GM19025 (cell line): ENCODE results near the gene RGS6.

Experiments used
- ATAC-seq: cut with Tn5 transposase; IDR thresholded peaks from one replicate; pipeline ENCODE4 v1.9.1; 2021; ENCODE audit warnings: mild to moderate bottlenecking, low read depth, moderate library complexity; ENCODE audit not compliant: unreplicated experiment

The RGS6 gene

GRCh38 chr14:71942904-71943694, 10.9 kb downstream of the RGS6 start:
- no peak for ATAC-seq

GRCh38 chr14:71943695-71944018, 11.4 kb downstream of the RGS6 start:
- ATAC-seq: no peak

- ATAC-seq: no peak
Measured at GRCh38 chr14:71947947-71948500, 15.8 kb downstream of the RGS6 start.

DNA sequence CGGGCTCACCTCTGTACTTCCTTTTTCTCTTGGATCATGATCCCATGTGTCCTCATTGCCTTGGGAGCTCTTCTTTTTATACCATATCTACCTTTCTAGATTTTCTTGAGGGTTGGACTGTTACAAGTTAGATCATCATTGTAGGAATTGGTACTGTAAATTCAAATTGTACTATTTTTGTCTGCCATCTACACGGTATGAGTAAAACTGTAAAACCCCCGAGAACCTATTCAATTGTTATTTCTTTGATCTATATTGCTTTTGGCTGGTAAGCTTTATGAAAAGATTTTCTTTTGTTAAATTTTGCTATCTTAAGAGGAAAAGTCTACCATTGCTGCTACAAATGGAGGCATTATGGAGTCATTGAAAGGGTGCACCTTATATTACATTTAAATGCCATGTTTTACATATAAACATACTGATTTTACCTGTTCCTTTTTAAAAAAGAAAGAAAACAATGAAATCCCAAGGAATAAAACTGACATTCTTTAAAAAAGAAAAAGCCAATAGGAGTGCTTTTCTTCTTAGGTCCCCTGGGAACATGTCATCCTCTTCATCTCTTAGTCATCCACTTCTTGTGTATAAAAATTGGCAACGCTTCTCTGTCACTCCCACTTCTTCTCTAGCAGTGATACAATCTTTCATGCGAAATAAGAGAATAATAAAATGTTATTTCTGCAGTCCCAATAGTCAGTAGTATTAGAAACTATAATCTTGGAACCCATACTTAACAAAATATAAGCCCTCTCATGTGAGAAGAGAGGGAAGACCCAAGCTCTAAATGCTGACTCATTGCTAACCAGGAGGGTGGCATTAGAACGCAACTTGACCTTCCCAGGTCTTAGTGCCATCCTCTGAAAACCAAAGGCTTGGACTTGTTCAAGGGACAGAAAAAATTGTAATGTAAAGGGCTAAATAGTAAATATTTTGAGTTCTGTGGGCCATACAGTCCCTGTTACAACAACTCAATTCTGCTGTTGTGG, 20.4 kb downstream of the RGS6 start:
- no peak for ATAC-seq

GRCh38 chr14:71956920-71957563, 24.8 kb downstream of the RGS6 start:
- ATAC-seq: no peak

GRCh38 chr14:71959055-71959454, 26.8 kb downstream of the RGS6 start:
- ATAC-seq: no peak

DNA sequence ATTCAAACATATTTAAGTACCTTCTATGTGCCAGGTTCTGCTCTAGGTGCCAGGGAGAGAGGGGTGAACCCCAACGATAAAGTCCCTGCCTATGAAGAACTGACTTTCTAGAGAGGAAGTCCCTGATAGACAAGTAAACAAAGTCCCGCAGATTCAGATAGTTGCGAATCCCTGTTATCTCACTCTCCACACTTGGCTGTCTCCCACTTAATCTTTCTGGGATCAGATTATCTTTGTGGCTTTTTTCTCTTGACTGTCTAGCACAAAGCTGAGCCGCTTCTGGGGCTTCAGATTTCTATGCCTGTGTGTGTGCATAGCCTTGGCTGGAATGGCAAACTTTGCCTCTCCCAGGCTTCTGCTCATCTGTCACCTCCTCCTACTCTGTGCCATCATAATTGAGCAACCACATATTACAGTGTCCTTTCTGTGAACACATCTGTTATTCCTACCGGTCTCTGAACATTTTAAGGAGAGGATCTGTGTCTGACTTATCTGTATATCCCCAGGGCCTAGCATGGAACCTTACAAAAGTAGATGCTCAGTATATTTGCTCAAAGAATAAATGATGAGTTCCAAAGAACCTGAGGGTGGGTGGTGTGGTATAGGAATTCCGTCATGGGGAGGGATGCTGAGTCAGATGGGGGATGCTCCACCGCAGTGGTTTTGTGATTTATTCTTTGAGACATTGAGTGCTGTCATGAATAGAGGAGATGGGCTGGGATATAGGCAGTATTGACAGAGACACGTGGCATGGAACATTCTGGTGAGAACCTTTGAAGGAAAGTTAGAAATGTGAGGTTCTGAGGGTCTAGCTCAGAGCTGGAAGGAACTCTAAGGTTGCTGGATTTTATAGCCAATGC, 28.5 kb downstream of the RGS6 start:
- no peak for ATAC-seq

DNA sequence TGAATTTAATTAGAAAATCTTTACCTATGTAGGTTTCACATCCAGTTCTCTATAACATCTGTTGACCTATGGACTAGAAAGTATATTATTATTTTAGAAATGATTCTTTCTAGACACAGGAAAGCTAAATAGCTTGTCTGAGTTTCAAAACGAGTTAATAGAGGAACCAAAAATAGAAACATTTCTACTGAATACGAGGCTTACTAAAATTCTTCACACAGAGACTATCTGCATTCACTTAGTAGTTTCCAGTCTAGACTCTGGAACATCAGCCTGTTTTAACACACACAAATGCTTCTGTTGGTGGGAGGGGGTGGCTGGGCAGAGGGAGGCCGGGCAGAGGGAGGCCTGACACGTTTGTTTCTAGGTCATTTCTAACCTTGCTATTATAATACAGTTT, 29.7 kb downstream of the RGS6 start:
- ATAC-seq: no peak

DNA sequence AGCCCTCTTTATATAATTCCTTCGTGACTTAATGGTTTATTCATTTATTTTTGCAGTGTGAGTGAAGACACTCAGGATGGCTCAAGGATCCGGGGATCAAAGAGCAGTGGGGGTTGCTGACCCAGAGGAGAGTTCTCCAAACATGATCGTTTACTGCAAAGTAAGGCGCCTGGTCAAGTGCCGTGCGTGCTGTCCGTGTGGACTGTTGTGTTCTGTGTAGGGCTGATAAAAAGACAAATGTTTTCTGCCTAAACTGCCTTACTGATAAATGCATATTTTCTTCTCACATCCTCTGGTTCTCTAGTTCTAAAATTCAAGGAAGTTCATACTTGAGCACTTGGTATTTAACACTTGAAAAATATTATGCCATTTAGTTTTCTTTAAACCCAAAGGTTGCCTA, 32.5 kb downstream of the RGS6 start:
- no peak for ATAC-seq

GRCh38 chr14:71966528-71966927, 34.3 kb downstream of the RGS6 start:
- no peak for ATAC-seq

- ATAC-seq: no peak
Measured at GRCh38 chr14:71967704-71968103, 35.5 kb downstream of the RGS6 start.

- ATAC-seq: no peak
Measured at GRCh38 chr14:71970272-71970671, 38.0 kb downstream of the RGS6 start.

GRCh38 chr14:71985538-71986189, 53.4 kb downstream of the RGS6 start:
- no peak for ATAC-seq

DNA sequence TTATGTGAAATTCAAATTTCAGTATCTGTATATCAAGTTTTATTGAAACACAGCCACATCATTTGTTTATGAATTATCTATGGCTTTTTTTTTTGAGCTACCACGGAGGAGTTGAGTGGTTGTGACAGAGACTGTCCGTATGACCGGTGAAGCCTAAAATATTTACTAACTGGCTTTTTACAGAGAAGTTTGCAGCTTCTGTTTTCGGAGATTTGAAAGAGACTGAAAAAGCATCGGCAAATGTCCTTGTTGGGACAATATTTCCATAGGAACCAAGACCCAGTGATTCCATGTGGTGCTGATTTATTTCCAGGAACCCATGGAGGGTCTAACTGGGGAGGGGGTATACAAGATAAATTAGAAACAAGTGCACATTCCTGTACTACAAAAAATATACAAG, 56.2 kb downstream of the RGS6 start:
- ATAC-seq: no peak

- no peak for ATAC-seq
Measured at GRCh38 chr14:71988939-71989338, 56.7 kb downstream of the RGS6 start.

DNA sequence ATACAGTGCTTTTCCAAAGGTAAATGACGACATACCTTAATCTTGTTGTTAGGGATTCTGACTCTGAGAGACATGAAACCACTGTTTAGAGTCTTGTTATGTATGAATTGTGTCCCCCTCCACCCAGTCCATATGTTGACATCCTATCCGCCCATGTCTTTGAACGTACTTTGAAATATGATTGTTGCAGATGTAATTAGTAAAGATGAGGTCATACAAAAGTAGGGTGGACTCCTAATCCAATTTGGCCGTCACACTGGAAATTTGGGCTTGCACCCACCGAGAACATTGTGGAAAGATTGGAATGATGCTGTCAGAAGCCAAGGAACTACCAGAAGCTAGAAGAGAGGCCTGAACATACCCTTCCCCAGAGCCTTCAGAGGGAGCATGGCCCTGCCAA, 62.2 kb downstream of the RGS6 start:
- ATAC-seq: no peak

DNA sequence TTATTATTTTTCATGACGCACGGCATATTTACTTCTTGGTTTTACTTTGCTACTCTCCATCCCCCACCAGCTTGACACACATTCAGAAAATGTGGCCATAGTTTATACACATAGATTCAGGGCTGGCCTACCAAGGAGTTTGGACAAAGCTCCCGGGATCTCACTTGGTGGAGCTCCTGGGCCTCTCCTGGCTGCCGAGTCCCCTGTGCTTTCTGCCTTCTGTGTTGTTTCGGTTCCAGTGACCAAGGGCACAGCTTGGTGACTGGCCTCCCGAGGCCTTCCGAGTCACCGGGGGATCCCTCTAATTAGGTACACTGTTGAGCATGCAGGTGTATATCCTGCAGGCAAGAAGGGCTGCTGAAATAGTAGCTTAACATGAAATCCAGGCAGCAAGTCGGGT, 63.5 kb downstream of the RGS6 start:
- no peak for ATAC-seq

- no peak for ATAC-seq
Measured at GRCh38 chr14:71996610-71997009, 64.4 kb downstream of the RGS6 start.

DNA sequence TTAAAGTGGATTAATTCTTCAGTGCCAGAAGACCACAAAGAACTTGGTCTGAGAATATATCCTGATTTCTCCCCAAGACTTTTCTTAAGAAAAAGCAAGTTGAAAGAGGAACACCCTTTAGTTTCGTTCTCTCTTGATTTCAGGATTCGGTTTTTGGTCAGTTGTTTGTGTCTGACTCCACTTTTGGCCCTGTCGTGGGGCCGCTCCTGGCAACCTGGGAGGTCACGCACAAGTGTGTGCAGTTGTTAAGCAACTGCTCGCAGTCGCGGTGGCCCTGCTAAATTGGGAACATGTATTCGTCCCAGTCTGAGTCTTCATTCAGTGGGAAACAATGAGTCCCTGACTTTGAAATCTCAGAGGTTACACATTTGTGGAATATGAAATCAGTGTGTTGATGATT, 68.7 kb downstream of the RGS6 start:
- ATAC-seq: no peak

- ATAC-seq: no peak
Measured at GRCh38 chr14:72002731-72003130, 70.5 kb downstream of the RGS6 start.
